RWPE2 (cell line): ENCODE results near the gene BICDL1.

Experiments
- ATAC-seq: fragments of 200-7000 bp; cut with Tn5 transposase; 3 replicates; pipeline ENCODE4 v1.9.1; 2021; ENCODE audit warnings: low read depth
- DNase-seq: peaks from one replicate; pipeline ENCODE4 v3.0.0-alpha.2; 2020; ENCODE audit warnings: low spot score
- H3K27ac ChIP-seq: fragments of 450-650 bp; 2 replicates; pipeline ENCODE4 v1.5.1; 2017; ENCODE audit warnings: mild to moderate bottlenecking; ENCODE audit not compliant: poor library complexity, severe bottlenecking
- H3K27me3 ChIP-seq: fragments of 250-450 bp; sonication (Bioruptor Pico); 2 replicates; pipeline ENCODE4 v1.5.1; 2021; ENCODE audit warnings: mild to moderate bottlenecking, moderate library complexity; ENCODE audit not compliant: insufficient read depth, poor library complexity, severe bottlenecking
- H3K36me3 ChIP-seq: fragments of 250-450 bp; sonication (Bioruptor Pico); 2 replicates; pipeline ENCODE4 v1.5.1; 2020; ENCODE audit warnings: low read depth, mild to moderate bottlenecking, moderate library complexity
- H3K4me1 ChIP-seq: fragments of 250-450 bp; sonication (Bioruptor Pico); 2 replicates; pipeline ENCODE4 v1.5.1; 2021; ENCODE audit warnings: mild to moderate bottlenecking, moderate library complexity; ENCODE audit not compliant: insufficient read depth, poor library complexity, severe bottlenecking
- H3K4me3 ChIP-seq: fragments of 250-450 bp; sonication (Bioruptor Pico); 2 replicates; pipeline ENCODE4 v1.5.1; 2021; ENCODE audit warnings: mild to moderate bottlenecking, moderate library complexity; ENCODE audit not compliant: severe bottlenecking
- H3K9me3 ChIP-seq: fragments of 250-450 bp; sonication (Bioruptor Pico); 2 replicates; pipeline ENCODE4 v1.5.1; 2021; ENCODE audit warnings: mild to moderate bottlenecking, moderate library complexity; ENCODE audit not compliant: severe bottlenecking
- TF ChIP-seq, protein P1 (sequence below): fragments of 450-650 bp; IDR thresholded peaks from one replicate; pipeline ENCODE4 v1.5.1; 2017; ENCODE audit warnings: mild to moderate bottlenecking, moderate library complexity; ENCODE audit not compliant: poor library complexity, severe bottlenecking

BICDL1 gene

GRCh38 chr12:120019938-120020337, 30.9 kb downstream of the BICDL1 start:
- Histone ChIP-seq H3K4me3 (no peak overlapping the region), H3K9me3 (no peaks in the 10 kb centered on the region), H3K27me3 (no peaks in the 10 kb centered on the region), H3K4me1 (no peaks in the 10 kb centered on the region), H3K27ac (no peak overlapping the region), H3K36me3 (no peaks in the 10 kb centered on the region)
- DNase-seq, result no peak
- TF ChIP-seq, protein P1, sequence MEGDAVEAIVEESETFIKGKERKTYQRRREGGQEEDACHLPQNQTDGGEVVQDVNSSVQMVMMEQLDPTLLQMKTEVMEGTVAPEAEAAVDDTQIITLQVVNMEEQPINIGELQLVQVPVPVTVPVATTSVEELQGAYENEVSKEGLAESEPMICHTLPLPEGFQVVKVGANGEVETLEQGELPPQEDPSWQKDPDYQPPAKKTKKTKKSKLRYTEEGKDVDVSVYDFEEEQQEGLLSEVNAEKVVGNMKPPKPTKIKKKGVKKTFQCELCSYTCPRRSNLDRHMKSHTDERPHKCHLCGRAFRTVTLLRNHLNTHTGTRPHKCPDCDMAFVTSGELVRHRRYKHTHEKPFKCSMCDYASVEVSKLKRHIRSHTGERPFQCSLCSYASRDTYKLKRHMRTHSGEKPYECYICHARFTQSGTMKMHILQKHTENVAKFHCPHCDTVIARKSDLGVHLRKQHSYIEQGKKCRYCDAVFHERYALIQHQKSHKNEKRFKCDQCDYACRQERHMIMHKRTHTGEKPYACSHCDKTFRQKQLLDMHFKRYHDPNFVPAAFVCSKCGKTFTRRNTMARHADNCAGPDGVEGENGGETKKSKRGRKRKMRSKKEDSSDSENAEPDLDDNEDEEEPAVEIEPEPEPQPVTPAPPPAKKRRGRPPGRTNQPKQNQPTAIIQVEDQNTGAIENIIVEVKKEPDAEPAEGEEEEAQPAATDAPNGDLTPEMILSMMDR, result no peak
- ATAC-seq, result no peak

GRCh38 chr12:120024193-120024592, 35.2 kb downstream of the BICDL1 start:
- Histone ChIP-seq H3K36me3 (no peaks in the 10 kb centered on the region), H3K27ac (no peak overlapping the region), H3K27me3 (no peaks in the 10 kb centered on the region), H3K4me3 (no peak overlapping the region), H3K4me1 (no peaks in the 10 kb centered on the region), H3K9me3 (no peaks in the 10 kb centered on the region)
- ATAC-seq, result no peak
- DNase-seq, result no peak
- TF ChIP-seq, protein P1, result no peak

DNA sequence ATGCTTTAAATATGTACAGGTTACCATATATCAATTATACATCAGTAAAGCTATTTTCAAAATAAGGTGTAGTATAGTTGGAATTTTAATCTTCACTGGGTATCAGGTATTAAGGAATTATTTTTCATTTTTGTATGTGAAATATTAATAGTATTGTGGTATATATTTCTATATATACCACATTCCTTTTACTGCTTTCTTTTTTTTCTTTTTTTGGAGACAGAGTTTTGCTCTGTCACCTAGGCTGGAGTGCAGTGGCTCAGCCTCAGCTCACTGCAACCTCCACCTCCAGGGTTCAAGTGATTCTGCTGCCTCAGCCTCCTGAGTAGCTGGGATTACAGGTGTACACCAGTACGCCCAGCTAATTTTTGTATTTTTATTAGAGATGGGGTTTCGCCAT, 36.6 kb downstream of the BICDL1 start:
- no peaks in the 10 kb centered on the region for H3K9me3 ChIP-seq
- no peak overlapping the region for H3K27ac ChIP-seq
- ATAC-seq, result no peak
- H3K4me3 ChIP-seq, result no peak overlapping the region
- no peaks in the 10 kb centered on the region for H3K4me1 ChIP-seq
- H3K27me3 ChIP-seq, result no peaks in the 10 kb centered on the region
- TF ChIP-seq, protein P1, result no peak
- no peak for DNase-seq
- no peaks in the 10 kb centered on the region for H3K36me3 ChIP-seq

- DNase-seq, result no peak
- Histone ChIP-seq H3K36me3 (no peaks in the 10 kb centered on the region), H3K4me1 (no peaks in the 10 kb centered on the region), H3K9me3 (no peaks in the 10 kb centered on the region), H3K27me3 (no peaks in the 10 kb centered on the region), H3K4me3 (no peak overlapping the region), H3K27ac (no peak overlapping the region)
- TF ChIP-seq, protein P1, result no peak
- no peak for ATAC-seq
These were observed 43.2 kb downstream of the BICDL1 start for GRCh38 chr12:120032242-120032641.

DNA sequence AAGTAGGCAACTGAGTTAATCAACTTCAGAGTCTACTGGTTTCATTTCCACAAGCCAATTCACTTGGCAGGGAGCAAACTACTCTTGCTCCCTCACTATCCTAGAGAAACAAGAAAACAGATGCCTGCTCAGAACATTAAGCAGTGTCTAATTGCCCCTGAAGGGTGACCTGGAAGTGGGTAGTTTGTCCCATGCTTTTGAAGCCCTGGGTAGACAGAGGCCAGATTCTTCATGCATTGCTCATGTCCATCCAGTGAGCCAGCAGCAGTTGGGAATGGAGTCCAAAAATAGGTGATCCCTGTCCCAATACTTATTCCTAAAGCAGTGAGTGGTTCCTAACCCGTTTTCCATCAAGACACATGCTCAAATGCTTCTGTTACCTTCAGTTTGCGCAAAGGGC, 48.8 kb downstream of the BICDL1 start:
- Histone ChIP-seq H3K27ac (no peak overlapping the region), H3K4me3 (no peak overlapping the region), H3K4me1 (peaks cover 17% of the 10 kb centered on the region), H3K36me3 (no peaks in the 10 kb centered on the region), H3K27me3 (no peaks in the 10 kb centered on the region), H3K9me3 (no peaks in the 10 kb centered on the region)
- TF ChIP-seq, protein P1, result no peak
- DNase-seq, result no peak
- ATAC-seq, result no peak
